GM18868 (cell line): ENCODE measurements around the gene GAGE12E.
"Not testable (repeated sequence)": the region's sequence is repeated elsewhere in the genome, so short reads cannot be mapped to it uniquely, and the experiment has no call there.

ENCODE experiments used
- ATAC-seq: cut with Tn5 transposase; IDR thresholded peaks from one replicate; pipeline ENCODE4 v1.9.1; 2021; ENCODE audit warnings: mild to moderate bottlenecking, moderate library complexity; ENCODE audit not compliant: unreplicated experiment

The GAGE12E gene

DNA sequence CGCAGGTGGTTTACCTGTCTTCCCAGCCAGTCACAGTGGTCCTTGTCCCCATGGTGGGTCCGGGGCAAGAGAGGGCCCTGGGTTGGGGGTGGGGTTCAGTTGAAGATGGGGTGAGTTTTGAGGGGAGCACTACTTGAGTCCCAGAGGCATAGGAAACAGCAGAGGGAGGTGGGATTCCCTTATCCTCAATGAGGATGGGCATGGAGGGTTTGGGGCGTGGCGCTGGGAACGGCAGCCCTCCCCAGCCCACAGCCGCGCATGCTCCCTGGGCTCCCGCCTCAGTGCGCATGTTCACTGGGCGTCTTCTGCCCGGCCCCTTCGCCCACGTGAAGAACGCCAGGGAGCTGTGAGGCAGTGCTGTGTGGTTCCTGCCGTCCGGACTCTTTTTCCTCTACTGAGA is at the start of gene GAGE12E:
Gene GAGE12E, plus strand, starts transcription at position 301 of the 400 bp plus-strand sequence. CDS start 1,155 bp downstream, outside the sequence.
- ATAC-seq, result not testable (repeated sequence)

GRCh38 chrX:49531877-49532276 is 19.2 kb upstream of the GAGE12E start, which contains the start of gene GAGE12C:
TSS of gene GAGE12C (plus strand) at chrX:49532177. CDS start at chrX:49533332, 1,155 bp downstream.
- ATAC-seq, result not testable (repeated sequence)

DNA sequence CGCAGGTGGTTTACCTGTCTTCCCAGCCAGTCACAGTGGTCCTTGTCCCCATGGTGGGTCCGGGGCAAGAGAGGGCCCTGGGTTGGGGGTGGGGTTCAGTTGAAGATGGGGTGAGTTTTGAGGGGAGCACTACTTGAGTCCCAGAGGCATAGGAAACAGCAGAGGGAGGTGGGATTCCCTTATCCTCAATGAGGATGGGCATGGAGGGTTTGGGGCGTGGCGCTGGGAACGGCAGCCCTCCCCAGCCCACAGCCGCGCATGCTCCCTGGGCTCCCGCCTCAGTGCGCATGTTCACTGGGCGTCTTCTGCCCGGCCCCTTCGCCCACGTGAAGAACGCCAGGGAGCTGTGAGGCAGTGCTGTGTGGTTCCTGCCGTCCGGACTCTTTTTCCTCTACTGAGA is 9.7 kb upstream of the GAGE12E start, which contains the start of gene GAGE12D:
Gene GAGE12D, plus strand, starts transcription at position 301 of the 400 bp plus-strand sequence. CDS start 1,155 bp downstream, outside the sequence.
- not testable (repeated sequence) for ATAC-seq

DNA sequence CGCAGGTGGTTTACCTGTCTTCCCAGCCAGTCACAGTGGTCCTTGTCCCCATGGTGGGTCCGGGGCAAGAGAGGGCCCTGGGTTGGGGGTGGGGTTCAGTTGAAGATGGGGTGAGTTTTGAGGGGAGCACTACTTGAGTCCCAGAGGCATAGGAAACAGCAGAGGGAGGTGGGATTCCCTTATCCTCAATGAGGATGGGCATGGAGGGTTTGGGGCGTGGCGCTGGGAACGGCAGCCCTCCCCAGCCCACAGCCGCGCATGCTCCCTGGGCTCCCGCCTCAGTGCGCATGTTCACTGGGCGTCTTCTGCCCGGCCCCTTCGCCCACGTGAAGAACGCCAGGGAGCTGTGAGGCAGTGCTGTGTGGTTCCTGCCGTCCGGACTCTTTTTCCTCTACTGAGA is 9.5 kb downstream of the GAGE12E start, which contains the start of gene GAGE12F:
Gene GAGE12F, plus strand, starts transcription at position 301 of the 400 bp plus-strand sequence. CDS start 1,155 bp downstream, outside the sequence.
- not testable (repeated sequence) for ATAC-seq

GRCh38 chrX:49568728-49569127 is 17.6 kb downstream of the GAGE12E start:
- not testable (repeated sequence) for ATAC-seq

GRCh38 chrX:49569152-49569551 is 18.1 kb downstream of the GAGE12E start:
- not testable (repeated sequence) for ATAC-seq

DNA sequence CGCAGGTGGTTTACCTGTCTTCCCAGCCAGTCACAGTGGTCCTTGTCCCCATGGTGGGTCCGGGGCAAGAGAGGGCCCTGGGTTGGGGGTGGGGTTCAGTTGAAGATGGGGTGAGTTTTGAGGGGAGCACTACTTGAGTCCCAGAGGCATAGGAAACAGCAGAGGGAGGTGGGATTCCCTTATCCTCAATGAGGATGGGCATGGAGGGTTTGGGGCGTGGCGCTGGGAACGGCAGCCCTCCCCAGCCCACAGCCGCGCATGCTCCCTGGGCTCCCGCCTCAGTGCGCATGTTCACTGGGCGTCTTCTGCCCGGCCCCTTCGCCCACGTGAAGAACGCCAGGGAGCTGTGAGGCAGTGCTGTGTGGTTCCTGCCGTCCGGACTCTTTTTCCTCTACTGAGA is 19.0 kb downstream of the GAGE12E start, which contains the start of gene GAGE12G:
Gene GAGE12G, plus strand, starts transcription at position 301 of the 400 bp plus-strand sequence. CDS start 1,155 bp downstream, outside the sequence.
- ATAC-seq, result not testable (repeated sequence)

- not testable (repeated sequence) for ATAC-seq
Measured at GRCh38 chrX:49579649-49580048, 28.6 kb downstream of the GAGE12E start, which contains the start of gene GAGE12H. TSS of gene GAGE12H (plus strand) at chrX:49579949. CDS start at chrX:49581104, 1,155 bp downstream.

GRCh38 chrX:49589196-49589595 is 38.1 kb downstream of the GAGE12E start, which contains the start of gene GAGE2A:
TSS of gene GAGE2A (plus strand) at chrX:49589496. CDS start at chrX:49590651, 1,155 bp downstream.
- not testable (repeated sequence) for ATAC-seq

DNA sequence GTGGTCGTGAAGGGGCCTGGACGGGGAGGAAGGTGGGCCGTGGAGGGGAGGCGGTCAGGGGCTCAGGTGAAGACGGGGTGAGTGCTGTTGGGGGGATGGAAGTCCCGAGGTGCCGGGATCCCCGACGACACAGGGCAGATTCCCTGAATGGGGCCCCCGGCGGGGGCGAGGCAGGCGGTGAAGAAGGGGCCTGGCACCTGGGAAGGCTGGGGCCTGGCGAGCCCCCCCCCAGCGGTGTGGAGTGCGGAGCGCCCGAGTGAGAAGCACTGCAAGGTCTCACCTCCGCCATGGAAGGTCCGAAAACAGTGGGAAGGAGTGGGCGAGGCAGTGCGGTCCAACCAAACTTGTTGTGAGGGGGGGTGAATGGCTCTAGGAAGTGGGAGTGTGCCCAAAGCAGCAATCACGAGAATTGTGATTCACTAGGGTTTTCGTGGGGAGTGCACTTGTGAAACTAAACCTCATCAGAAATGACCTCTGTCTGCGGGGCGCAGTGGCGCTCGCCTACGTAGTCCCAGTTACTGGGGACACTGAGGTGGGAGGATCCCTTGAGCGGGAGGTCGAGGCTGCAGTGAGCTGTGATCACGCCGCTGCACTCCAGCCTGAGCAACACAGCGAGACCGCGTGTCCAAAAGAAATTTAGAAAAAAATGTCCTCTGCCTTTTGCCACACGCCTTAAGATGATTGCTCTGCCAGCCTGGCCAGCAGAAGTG is 38.8 kb downstream of the GAGE12E start:
- ATAC-seq, result not testable (repeated sequence)

DNA sequence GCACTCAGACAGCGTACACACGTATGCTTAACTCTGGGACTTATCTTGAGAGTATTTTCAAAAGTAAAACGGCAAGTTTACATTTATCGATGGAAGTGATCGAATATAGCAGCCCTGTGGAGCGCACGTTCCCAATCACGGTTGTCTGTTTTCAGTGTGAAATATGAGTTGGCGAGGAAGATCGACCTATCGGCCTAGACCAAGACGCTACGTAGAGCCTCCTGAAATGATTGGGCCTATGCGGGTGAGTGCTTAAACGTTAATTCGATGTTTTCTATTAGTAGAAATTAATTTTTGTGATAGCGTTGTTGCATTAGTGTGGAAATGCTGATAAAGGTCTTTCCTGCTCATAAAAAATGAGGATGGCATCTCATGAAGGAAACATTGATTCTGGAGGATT is 39.4 kb downstream of the GAGE12E start:
- not testable (repeated sequence) for ATAC-seq

GRCh38 chrX:49598720-49599119 is 47.6 kb downstream of the GAGE12E start, which contains the start of gene GAGE1:
TSS of gene GAGE1 (plus strand) at chrX:49599020. CDS start at chrX:49600175, 1,155 bp downstream.
- ATAC-seq, result not testable (repeated sequence)
